Ovary (tissue), 3 donors: Measurements from ENCODE around the gene TBC1D14.

Experiments used
- EP300 ChIP-seq: sonication (generic); formaldehyde crosslinking; IDR thresholded peaks from one replicate; pipeline ENCODE4 v1.6.1; 2017; ENCODE audit warnings: antibody characterized with exemption
- TF ChIP-seq, protein P1 (sequence below), 3 donors: fragments of 450-650 bp in 2 of 3; fragments of 200-600 bp in 1 of 3; IDR thresholded peaks; one replicate each; pipeline versions ENCODE4 v1.5.1 to v1.8.0; 2016 to 2022; ENCODE audit warnings: antibody characterized with exemption in 3 of 3, mild to moderate bottlenecking in 1 of 3
- donor health status: DM: no; HTN: no; CAD: no.

DNA sequence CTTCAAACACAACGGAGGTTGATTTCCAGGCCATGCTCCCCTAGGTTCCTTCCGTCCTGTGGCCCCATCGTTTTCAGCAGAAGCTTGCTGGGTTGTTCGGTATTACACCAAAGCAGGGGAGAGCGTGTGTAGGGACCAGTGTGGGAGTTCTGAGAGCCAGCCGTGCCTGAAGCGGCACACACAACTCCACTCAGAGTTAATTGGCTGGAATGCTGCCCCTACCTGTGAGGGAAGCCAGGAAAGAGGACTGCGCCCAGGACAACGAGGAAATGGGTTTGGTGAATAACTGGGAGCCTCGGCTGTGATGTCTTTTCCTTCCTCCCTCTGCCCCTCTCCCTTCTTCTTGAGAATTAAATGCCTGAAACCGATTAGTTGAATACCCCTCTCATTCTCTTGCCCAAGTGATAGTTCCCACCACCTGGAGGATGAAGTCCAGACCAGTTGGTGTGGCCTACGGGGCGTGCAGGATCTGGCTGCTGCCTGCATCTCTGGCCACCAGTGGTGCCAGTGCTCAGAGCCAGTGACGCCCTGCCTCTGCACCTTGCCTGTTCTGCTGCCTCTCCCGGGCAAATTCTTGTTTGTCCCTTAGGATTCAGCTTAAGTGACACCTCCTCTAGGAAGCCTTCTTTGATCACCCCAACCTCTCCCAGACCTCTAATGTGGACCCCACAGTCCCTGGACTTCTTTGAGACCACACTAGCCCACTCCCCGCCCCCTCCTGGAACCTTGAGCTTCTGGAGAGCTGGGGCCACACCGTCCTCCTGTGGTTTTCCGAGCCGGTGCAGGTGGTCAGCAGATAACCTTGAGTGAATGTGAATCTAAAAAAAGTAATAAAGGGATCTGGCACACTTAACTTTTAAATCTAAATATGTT lies 33.6 kb downstream of the TBC1D14 start:
- TF ChIP-seq, protein P1, sequence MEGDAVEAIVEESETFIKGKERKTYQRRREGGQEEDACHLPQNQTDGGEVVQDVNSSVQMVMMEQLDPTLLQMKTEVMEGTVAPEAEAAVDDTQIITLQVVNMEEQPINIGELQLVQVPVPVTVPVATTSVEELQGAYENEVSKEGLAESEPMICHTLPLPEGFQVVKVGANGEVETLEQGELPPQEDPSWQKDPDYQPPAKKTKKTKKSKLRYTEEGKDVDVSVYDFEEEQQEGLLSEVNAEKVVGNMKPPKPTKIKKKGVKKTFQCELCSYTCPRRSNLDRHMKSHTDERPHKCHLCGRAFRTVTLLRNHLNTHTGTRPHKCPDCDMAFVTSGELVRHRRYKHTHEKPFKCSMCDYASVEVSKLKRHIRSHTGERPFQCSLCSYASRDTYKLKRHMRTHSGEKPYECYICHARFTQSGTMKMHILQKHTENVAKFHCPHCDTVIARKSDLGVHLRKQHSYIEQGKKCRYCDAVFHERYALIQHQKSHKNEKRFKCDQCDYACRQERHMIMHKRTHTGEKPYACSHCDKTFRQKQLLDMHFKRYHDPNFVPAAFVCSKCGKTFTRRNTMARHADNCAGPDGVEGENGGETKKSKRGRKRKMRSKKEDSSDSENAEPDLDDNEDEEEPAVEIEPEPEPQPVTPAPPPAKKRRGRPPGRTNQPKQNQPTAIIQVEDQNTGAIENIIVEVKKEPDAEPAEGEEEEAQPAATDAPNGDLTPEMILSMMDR (IDR thresholded peaks at IDR 0.05): no peak
- TF ChIP-seq EP300: no peak
